ENCODE data around the gene MIPOL1. TPM values are rescaled to one million over a fixed set of nuclear protein-coding genes. Genes with fewer than 3 reads are reported as not detected.

Gene MIPOL1
- total and polyA plus RNA-seq, 2 of the 13 experiments (the other 11 are each of a cell fraction or from before 2014, with no cell fraction given), result 8.6 to 34.2 TPM

DNA sequence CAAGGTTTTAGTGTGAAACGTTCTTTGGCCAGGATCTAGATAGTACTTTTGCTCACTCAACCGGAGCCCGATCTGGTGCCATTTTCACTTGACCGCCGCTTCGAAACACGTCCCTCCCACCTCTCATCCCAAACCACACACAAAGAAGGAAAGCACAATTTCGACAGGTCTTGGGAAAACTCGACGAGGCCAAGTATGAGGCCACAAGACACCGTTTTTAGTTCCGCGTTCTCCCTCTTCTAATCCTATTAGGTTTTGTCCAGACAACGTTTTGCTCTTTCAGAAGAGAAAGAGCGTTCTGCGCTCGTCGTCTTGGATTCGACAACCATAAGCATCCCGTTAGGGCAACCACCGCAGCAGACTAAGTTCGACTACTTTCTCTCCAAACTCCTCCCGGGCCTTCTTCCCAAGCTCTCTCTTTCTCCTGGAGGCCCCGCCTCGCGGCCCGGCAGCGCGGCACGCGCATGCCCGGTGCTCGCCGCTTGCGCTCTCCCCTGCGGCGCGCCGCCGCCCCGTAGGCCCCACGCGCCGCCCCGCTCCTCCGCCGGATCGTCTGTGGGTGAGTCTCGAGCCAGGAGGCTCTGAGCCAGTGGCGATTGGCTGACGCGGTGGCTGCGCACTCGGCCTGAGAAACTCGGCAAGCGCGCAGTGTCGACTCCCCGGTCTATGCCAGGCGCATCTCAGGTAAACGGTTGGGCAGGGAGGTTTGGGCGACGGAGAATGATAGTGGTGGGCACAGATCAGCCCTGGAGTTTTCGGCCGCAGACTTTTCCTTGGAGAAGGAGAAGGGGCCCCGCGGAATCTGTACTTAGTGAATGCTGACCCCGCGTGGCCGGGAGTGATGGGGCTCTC is at the start of gene MIPOL1 (continued):
- TF ChIP-seq RNF219 (CRISPR knock-in tag; IDR thresholded peaks at IDR 0.05), result no peak; the same call in 1 of the 2 replicates
- TF ChIP-seq ZNF776 (CRISPR knock-in tag; IDR thresholded peaks at IDR 0.05), result peak; percentile 95
- peak; percentile 100 for TF ChIP-seq KAT7 (CRISPR knock-in tag; IDR thresholded peaks at IDR 0.05; ENCODE audit: borderline replicate concordance)
- peak; percentile 59; the same call in 1 of the 2 replicates for TF ChIP-seq SIX4 (CRISPR knock-in tag; IDR thresholded peaks at IDR 0.05)
- no peak for TF ChIP-seq ZKSCAN8 (CRISPR knock-in tag; IDR thresholded peaks at IDR 0.05; ENCODE audit: borderline replicate concordance)
- peak; percentile 58; the same call in 1 of the 3 replicates for TF ChIP-seq MXI1 (IDR thresholded peaks at IDR 0.05; ENCODE audit: borderline replicate concordance, low read depth, low read length)
- peak; percentile 95 for TF ChIP-seq ZNF280B (CRISPR knock-in tag; IDR thresholded peaks at IDR 0.05; ENCODE audit: borderline replicate concordance)
- no peak for TF ChIP-seq ZNF282 (IDR thresholded peaks at IDR 0.05; ENCODE audit: partially characterized antibody)
- TF ChIP-seq ZNF772 (CRISPR knock-in tag; IDR thresholded peaks at IDR 0.05), result peak; percentile 94
- TF ChIP-seq, protein P1, sequence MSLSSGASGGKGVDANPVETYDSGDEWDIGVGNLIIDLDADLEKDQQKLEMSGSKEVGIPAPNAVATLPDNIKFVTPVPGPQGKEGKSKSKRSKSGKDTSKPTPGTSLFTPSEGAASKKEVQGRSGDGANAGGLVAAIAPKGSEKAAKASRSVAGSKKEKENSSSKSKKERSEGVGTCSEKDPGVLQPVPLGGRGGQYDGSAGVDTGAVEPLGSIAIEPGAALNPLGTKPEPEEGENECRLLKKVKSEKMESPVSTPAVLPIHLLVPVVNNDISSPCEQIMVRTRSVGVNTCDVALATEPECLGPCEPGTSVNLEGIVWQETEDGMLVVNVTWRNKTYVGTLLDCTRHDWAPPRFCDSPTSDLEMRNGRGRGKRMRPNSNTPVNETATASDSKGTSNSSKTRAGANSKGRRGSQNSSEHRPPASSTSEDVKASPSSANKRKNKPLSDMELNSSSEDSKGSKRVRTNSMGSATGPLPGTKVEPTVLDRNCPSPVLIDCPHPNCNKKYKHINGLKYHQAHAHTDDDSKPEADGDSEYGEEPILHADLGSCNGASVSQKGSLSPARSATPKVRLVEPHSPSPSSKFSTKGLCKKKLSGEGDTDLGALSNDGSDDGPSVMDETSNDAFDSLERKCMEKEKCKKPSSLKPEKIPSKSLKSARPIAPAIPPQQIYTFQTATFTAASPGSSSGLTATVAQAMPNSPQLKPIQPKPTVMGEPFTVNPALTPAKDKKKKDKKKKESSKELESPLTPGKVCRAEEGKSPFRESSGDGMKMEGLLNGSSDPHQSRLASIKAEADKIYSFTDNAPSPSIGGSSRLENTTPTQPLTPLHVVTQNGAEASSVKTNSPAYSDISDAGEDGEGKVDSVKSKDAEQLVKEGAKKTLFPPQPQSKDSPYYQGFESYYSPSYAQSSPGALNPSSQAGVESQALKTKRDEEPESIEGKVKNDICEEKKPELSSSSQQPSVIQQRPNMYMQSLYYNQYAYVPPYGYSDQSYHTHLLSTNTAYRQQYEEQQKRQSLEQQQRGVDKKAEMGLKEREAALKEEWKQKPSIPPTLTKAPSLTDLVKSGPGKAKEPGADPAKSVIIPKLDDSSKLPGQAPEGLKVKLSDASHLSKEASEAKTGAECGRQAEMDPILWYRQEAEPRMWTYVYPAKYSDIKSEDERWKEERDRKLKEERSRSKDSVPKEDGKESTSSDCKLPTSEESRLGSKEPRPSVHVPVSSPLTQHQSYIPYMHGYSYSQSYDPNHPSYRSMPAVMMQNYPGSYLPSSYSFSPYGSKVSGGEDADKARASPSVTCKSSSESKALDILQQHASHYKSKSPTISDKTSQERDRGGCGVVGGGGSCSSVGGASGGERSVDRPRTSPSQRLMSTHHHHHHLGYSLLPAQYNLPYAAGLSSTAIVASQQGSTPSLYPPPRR (CRISPR knock-in tag; IDR thresholded peaks at IDR 0.05; ENCODE audit: borderline replicate concordance), result peak; percentile 76; the same call in 1 of the 2 replicates
- peak; percentile 17; the same call in 1 of the 2 replicates for TF ChIP-seq SIN3B (IDR thresholded peaks at IDR 0.05; ENCODE audit: low read length)
- TF ChIP-seq, protein P2, sequence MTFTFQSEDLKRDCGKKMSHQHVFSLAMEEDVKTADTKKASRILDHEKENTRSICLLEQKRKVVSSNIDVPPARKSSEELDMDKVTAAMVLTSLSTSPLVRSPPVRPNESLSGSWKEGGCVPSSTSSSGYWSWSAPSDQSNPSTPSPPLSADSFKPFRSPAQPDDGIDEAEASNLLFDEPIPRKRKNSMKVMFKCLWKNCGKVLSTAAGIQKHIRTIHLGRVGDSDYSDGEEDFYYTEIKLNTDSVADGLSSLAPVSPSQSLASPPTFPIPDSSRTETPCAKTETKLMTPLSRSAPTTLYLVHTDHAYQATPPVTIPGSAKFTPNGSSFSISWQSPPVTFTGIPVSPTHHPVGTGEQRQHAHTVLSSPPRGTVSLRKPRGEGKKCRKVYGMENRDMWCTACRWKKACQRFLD (CRISPR knock-in tag; IDR thresholded peaks at IDR 0.05; ENCODE audit: borderline replicate concordance), result peak; percentile 93
